BJ (cell line): Measurements from ENCODE around the gene KIF3B. TPM values are rescaled to one million over a fixed set of nuclear protein-coding genes. Genes with fewer than 3 reads are reported as not detected.

Experiments used
- CTCF ChIA-PET: fragments of 350-600 bp; formaldehyde crosslinking; extraction: SDS; loops from one replicate; lab custom pipeline; 2021; ENCODE audit warnings: antibody characterized with exemption, inconsistent platforms; lab: Yijun Ruan, JAX
- POLR2A ChIA-PET: fragments of 300-600 bp; sonication (Branson Sonifier 250); formaldehyde crosslinking; extraction: SDS; loops from one replicate; lab custom pipeline; 2021; ENCODE audit warnings: antibody characterized with exemption; lab: Charles Lee
- DNase-seq: peaks from one replicate; pipeline ENCODE4 v3.0.0-alpha.2; 2011; ENCODE audit warnings: low read depth
- H3K27me3 ChIP-seq: 2 replicates; pipeline ENCODE4 v1.6.0; 2011; ENCODE audit warnings: low read length; ENCODE audit not compliant: control insufficient read depth, insufficient read depth
- H3K36me3 ChIP-seq: 2 replicates; pipeline ENCODE4 v1.5.1; 2011; ENCODE audit warnings: low read length; ENCODE audit not compliant: control insufficient read depth, insufficient read depth
- H3K4me3 ChIP-seq: 2 replicates; pipeline ENCODE4 v1.5.1; 2011; ENCODE audit warnings: low read depth, mild to moderate bottlenecking, control low read depth, low read length
- polyA plus RNA-seq: library from polyadenylated mRNA; depleted of rRNA; stranded (reverse); fragments of >200 nt; gene quantifications from 2 replicates; pipeline ENCODE4 v1.2.3, GENCODE V29; 2011
- TF ChIP-seq, protein P1 (sequence below): IDR thresholded peaks from 2 replicates; pipeline ENCODE4 v1.5.1; 2011; ENCODE audit warnings: low read depth, mild to moderate bottlenecking, control low read depth, inconsistent platforms, low read length, moderate library complexity; ENCODE audit not compliant: insufficient read depth

KIF3B gene
- polyA plus RNA-seq, 1 experiment: 20.9 TPM

DNA sequence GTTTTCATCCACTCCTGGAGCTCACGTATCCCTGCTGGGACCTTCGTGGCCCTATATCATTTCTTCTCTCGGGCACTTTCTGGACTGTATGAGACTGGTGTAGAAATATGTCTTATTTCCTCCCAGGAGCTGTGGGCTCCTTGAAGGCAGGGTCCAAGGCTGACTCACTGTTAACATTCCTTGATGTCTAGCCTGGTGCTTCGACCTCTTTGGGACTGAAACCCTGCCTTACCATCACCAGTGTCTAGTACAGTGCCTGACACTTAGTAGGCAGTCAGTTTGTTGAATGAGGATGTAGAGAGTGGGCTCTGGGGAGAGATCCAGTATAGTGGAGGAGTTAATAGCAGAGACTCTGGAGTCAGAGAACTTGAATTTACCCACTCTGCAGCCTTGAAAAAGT is 46.2 kb upstream of the KIF3B start:
- CTCF ChIA-PET: interaction anchor here (1.4 kb wide), 1 partner anchor 15 kb away, joined by 4 read pairs; no protein-coding TSS in a partner anchor
- Histone ChIP-seq H3K36me3 (peaks cover 28% of the 10 kb centered on the region), H3K4me3 (no peak overlapping the region), H3K27me3 (no peaks in the 10 kb centered on the region)
- no peak for DNase-seq
- POLR2A ChIA-PET: no interaction called here
- TF ChIP-seq, protein P1, sequence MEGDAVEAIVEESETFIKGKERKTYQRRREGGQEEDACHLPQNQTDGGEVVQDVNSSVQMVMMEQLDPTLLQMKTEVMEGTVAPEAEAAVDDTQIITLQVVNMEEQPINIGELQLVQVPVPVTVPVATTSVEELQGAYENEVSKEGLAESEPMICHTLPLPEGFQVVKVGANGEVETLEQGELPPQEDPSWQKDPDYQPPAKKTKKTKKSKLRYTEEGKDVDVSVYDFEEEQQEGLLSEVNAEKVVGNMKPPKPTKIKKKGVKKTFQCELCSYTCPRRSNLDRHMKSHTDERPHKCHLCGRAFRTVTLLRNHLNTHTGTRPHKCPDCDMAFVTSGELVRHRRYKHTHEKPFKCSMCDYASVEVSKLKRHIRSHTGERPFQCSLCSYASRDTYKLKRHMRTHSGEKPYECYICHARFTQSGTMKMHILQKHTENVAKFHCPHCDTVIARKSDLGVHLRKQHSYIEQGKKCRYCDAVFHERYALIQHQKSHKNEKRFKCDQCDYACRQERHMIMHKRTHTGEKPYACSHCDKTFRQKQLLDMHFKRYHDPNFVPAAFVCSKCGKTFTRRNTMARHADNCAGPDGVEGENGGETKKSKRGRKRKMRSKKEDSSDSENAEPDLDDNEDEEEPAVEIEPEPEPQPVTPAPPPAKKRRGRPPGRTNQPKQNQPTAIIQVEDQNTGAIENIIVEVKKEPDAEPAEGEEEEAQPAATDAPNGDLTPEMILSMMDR: no peak

GRCh38 chr20:32231847-32232246 is 45.6 kb upstream of the KIF3B start:
- no peak overlapping the region for H3K4me3 ChIP-seq
- CTCF ChIA-PET: interaction anchor here (1.4 kb wide), 1 partner anchor 16 kb away, joined by 4 read pairs; no protein-coding TSS in a partner anchor
- H3K27me3 ChIP-seq: no peaks in the 10 kb centered on the region
- POLR2A ChIA-PET: no interaction called here
- peaks cover 27% of the 10 kb centered on the region for H3K36me3 ChIP-seq
- DNase-seq: no peak
- TF ChIP-seq, protein P1: no peak

DNA sequence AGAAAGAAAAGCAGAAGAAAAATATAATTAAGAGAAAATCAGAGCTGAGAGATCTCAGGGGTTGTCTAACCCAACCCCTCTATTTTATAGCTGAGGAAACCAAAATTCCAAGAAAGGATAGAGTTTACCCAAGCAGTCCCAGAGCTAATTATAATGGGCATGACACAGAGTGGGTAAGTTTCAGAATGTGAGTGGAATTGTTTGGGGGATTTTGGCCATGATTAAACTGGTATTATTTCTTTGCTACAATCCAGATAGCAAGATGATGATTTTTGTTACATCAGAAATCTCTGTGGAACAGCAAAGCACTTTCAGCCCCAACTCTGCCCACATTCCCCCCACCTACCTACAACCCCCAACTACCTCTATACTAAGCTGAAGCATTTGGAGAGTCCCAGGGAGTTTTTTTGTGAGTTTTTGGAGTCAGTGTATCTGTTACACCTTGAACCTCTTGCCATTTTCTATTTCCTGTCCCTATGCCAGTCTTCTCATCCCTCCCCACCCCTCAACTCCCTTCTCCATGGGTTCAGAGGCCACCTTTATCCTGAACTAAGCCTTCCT is 45.0 kb upstream of the KIF3B start:
- Histone ChIP-seq H3K27me3 (no peaks in the 10 kb centered on the region), H3K36me3 (peaks cover 27% of the 10 kb centered on the region), H3K4me3 (no peak overlapping the region)
- CTCF ChIA-PET: interaction anchor here (0.6 kb wide), 1 partner anchor 165 kb away, joined by 3 read pairs; no protein-coding TSS in a partner anchor
- POLR2A ChIA-PET: no interaction called here
- TF ChIP-seq, protein P1: no peak
- DNase-seq: no peak

DNA sequence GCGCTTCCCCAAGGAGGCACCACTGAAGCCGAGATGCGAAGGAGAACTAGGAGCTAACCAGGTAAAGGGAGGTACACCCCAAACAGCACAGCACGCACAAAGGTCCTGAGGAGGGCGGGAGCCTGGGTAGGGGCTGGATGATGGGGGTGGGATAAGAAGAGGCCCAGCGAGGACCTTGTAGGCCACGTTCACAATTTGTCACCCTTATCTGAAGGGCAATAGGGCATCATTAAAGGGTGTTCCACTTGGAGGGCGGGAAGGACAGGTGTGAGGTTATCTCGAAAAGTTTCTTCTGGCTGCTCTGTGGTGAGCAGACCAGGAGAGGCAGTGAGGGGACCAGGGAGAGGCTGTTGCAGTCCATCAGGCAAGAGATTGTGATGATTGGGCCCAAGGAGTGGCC is 44.2 kb upstream of the KIF3B start:
- CTCF ChIA-PET: no interaction called here
- no peak overlapping the region for H3K4me3 ChIP-seq
- H3K27me3 ChIP-seq: no peaks in the 10 kb centered on the region
- POLR2A ChIA-PET: no interaction called here
- TF ChIP-seq, protein P1: no peak
- no peak for DNase-seq
- peaks cover 27% of the 10 kb centered on the region for H3K36me3 ChIP-seq

DNA sequence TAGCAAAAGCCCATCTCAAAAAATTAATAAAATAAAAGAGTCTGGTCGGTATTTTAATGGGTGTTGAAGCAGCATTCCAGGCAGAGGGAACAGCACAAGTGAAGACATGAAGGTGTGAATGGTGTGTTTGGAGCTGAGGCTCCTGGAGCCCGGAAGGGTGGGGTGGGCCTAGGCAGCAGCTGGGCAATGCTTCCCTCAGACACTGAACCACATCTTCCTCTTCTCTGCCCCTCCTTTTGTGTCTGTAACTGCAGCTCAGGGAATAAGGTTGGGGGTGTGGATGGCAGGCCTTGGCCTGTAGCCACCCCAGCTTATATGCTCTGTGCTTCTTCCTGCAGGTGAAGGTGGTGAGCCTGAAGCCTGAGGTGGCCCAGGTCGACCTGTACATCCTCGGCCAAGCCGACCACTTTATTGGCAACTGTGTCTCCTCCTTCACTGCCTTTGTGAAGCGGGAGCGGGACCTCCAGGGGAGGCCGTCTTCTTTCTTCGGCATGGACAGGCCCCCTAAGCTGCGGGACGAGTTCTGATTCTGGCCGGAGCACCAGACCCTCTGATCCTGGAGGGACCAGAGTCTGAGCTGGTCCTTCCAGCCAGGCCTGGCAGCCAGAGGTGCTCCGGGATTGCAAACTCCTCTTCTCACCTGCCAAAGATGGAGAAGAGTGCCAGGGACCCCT is 43.2 kb upstream of the KIF3B start:
- Histone ChIP-seq H3K27me3 (no peaks in the 10 kb centered on the region), H3K36me3 (peaks cover 25% of the 10 kb centered on the region), H3K4me3 (no peak overlapping the region)
- TF ChIP-seq, protein P1: no peak
- no peak for DNase-seq
- ChIA-PET POLR2A (no interaction called here), CTCF (no interaction called here)
